IMR-90 (cell line): Measurements from ENCODE around the gene GNB1L. TPM values are rescaled to one million over a fixed set of nuclear protein-coding genes. Genes with fewer than 3 reads are reported as not detected.

ENCODE experiments used
- CEBPB ChIP-seq: IDR thresholded peaks from 2 replicates; pipeline ENCODE4 v1.6.1; 2012; ENCODE audit warnings: low read depth, low read length, improper control_type of control experiment
- ELK1 ChIP-seq: fragments of 150-350 bp; IDR thresholded peaks from 2 replicates; pipeline ENCODE4 v1.6.1; 2016; ENCODE audit warnings: low read depth, mild to moderate bottlenecking, low read length, moderate library complexity, borderline replicate concordance
- MAFK ChIP-seq: IDR thresholded peaks from 2 replicates; pipeline ENCODE4 v1.6.1; 2012; ENCODE audit warnings: low read depth, low read length, improper control_type of control experiment
- MAZ ChIP-seq: IDR thresholded peaks from 2 replicates; pipeline ENCODE4 v1.6.1; 2012; ENCODE audit warnings: low read depth, mild to moderate bottlenecking, low read length, improper control_type of control experiment, moderate library complexity, borderline replicate concordance
- polyA plus RNA-seq, 3 experiments: library from polyadenylated mRNA; depleted of rRNA; stranded (reverse); fragments of >200 nt; gene quantifications; 2 replicates each; pipeline ENCODE4 v1.2.3, GENCODE V29; 2012; ENCODE audit warnings: low replicate concordance in 1 of 3
- total RNA-seq: library from RNA; depleted of rRNA; stranded (reverse); fragments of >200 nt; gene quantifications from 2 replicates; pipeline ENCODE4 v1.2.3, GENCODE V29; 2012

The GNB1L gene
- total and polyA plus RNA-seq, 2 of the 4 experiments (the other 2 are of a cell fraction): 2.5 to 4.4 TPM

GRCh38 chr22:19798003-19798665 is 56.5 kb downstream of the GNB1L start (continued):
- TF ChIP-seq ELK1: no peak
- no peak for TF ChIP-seq CEBPB
- no peak for TF ChIP-seq MAFK
- TF ChIP-seq MAZ: no peak
